Putamen (tissue), 1 donor: Measurements from ENCODE around the gene RNF144A.
A peak's percentile ranks its signal among the peaks of the same experiment; 100 is the strongest.

Experiments
- DNase-seq: peaks from one replicate; pipeline ENCODE4 v3.0.0-alpha.2; 2016; ENCODE audit warnings: low spot score

The RNF144A gene

GRCh38 chr2:6947929-6948676 lies 30.9 kb downstream of the RNF144A start:
- no peak for DNase-seq

GRCh38 chr2:6948677-6949351 lies 31.6 kb downstream of the RNF144A start:
- DNase-seq = no peak

- DNase-seq = no peak
Observed at GRCh38 chr2:6951046-6951445, 33.8 kb downstream of the RNF144A start.

GRCh38 chr2:6952101-6952500 lies 34.9 kb downstream of the RNF144A start:
- no peak for DNase-seq

- no peak for DNase-seq
Observed at GRCh38 chr2:6954586-6954985, 37.4 kb downstream of the RNF144A start.

GRCh38 chr2:6955511-6956136 lies 38.4 kb downstream of the RNF144A start:
- no peak for DNase-seq

GRCh38 chr2:6956566-6956965 lies 39.4 kb downstream of the RNF144A start:
- no peak for DNase-seq

- DNase-seq = no peak
Observed at GRCh38 chr2:6957031-6957714, 40.0 kb downstream of the RNF144A start.

- no peak for DNase-seq
Observed at GRCh38 chr2:6957910-6958615, 40.9 kb downstream of the RNF144A start.

- no peak for DNase-seq
Observed at GRCh38 chr2:6958616-6959235, 41.5 kb downstream of the RNF144A start.

GRCh38 chr2:6959751-6960150 lies 42.5 kb downstream of the RNF144A start:
- DNase-seq = no peak

GRCh38 chr2:6960659-6961058 lies 43.4 kb downstream of the RNF144A start:
- no peak for DNase-seq

- no peak for DNase-seq
Observed at GRCh38 chr2:6963727-6964126, 46.5 kb downstream of the RNF144A start.

GRCh38 chr2:6965071-6965795 lies 48.0 kb downstream of the RNF144A start:
- DNase-seq = no peak

- no peak for DNase-seq
Observed at GRCh38 chr2:6966446-6966940, 49.3 kb downstream of the RNF144A start.

GRCh38 chr2:6967301-6967700 lies 50.1 kb downstream of the RNF144A start:
- DNase-seq = no peak

GRCh38 chr2:6968319-6969100 lies 51.3 kb downstream of the RNF144A start:
- peak; percentile 74 for DNase-seq

- DNase-seq = no peak
Observed at GRCh38 chr2:6970551-6970950, 53.3 kb downstream of the RNF144A start.

GRCh38 chr2:6970976-6971480 lies 53.8 kb downstream of the RNF144A start:
- DNase-seq = no peak

- DNase-seq = no peak
Observed at GRCh38 chr2:6971502-6971901, 54.3 kb downstream of the RNF144A start.
